Mesenchymal stem cell (in vitro differentiated cells and primary cell): ENCODE measurements around the gene SNRPD1. TPM values are rescaled to one million over a fixed set of nuclear protein-coding genes. Genes with fewer than 3 reads are reported as not detected.

Source experiments
- small RNA-seq: library from polyadenylated mRNA; stranded (forward); fragments of <200 nt; extraction: miRNeasy Mini kit (QIAGEN cat#:217004); gene quantifications from one replicate; pipeline ENCODE3, GENCODE V24; 2013; ENCODE audit warnings: low read depth

Gene SNRPD1

Small RNAs within 50 kb of the gene (small RNA-seq; reads per million reads assigned to genes)
- not detected for gene MIR320C1
